ENCODE results near the gene ADAMTS13. TPM values are rescaled to one million over a fixed set of nuclear protein-coding genes. Genes with fewer than 3 reads are reported as not detected.

The ADAMTS13 gene
- total and polyA plus RNA-seq, 9 of the 15 experiments (the other 6 are each of a cell fraction or from before 2014, with no cell fraction given), result 0.03 to 0.20 (median 0.04) TPM; not detected in 4

DNA sequence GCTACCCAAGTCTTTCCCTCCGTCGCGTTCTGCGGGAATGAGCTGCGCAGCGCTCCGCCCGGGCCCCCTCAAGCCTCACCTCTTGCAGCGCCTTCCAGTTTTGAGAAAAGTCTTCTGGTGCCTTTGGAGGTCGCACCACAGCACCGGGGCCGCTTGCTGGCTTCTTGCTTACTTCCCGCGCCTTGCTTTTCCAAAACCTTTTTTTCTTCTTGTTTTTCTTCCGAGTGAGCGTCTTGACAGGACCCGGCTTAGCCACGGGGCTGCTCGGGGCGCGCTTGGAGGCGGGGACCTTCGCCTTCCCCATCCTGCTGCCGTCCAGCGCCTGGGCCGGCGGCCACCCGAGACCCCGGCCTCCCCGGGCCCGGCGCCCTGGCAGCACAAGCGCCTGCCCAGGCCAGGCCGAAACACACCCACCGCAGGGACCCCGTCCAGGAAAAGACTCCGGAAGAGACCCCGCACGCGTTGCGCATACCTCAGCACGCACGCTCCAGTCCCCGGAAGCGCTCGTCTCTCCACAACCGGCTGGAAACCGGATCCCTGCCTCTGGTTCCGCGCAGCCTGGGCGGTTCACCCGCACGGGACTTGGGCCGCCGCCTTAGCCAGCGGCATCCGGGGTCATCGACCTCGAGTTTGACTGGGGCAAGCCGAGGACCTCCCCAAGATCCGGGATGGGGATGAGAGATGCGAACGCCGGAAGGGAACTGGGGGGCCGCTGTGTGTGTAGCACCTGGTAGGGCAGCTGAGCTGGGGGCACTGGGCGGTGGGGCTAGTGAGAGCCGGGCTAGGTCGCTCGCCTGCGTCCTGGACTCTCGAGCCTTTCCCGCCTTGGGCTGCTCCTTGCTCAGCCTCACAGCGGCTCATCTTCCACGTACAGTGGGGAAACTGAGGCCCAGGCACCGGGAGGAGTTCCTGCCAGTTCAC, 4.4 kb upstream of the ADAMTS13 start, which contains the start of gene REXO4 (continued):
- TF ChIP-seq, protein P1, sequence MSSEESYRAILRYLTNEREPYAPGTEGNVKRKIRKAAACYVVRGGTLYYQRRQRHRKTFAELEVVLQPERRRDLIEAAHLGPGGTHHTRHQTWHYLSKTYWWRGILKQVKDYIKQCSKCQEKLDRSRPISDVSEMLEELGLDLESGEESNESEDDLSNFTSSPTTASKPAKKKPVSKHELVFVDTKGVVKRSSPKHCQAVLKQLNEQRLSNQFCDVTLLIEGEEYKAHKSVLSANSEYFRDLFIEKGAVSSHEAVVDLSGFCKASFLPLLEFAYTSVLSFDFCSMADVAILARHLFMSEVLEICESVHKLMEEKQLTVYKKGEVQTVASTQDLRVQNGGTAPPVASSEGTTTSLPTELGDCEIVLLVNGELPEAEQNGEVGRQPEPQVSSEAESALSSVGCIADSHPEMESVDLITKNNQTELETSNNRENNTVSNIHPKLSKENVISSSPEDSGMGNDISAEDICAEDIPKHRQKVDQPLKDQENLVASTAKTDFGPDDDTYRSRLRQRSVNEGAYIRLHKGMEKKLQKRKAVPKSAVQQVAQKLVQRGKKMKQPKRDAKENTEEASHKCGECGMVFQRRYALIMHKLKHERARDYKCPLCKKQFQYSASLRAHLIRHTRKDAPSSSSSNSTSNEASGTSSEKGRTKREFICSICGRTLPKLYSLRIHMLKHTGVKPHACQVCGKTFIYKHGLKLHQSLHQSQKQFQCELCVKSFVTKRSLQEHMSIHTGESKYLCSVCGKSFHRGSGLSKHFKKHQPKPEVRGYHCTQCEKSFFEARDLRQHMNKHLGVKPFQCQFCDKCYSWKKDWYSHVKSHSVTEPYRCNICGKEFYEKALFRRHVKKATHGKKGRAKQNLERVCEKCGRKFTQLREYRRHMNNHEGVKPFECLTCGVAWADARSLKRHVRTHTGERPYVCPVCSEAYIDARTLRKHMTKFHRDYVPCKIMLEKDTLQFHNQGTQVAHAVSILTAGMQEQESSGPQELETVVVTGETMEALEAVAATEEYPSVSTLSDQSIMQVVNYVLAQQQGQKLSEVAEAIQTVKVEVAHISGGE (CRISPR knock-in tag; IDR thresholded peaks at IDR 0.05), result peak; percentile 98 to 100 (median 99)
- TF ChIP-seq SP2 (IDR thresholded peaks at IDR 0.05; ENCODE audit: extremely low read depth, low read depth, low read length, poor library complexity, severe bottlenecking), result no peak
- TF ChIP-seq ZNF143 (CRISPR knock-in tag; IDR thresholded peaks at IDR 0.05), result no peak
- TF ChIP-seq SMAD3 (CRISPR knock-in tag; conservative IDR thresholded peaks at IDR 0.05), result no peak
- no peak for TF ChIP-seq ZNF408 (CRISPR knock-in tag; IDR thresholded peaks at IDR 0.05; ENCODE audit: low read depth)
- TF ChIP-seq RBM25 (IDR thresholded peaks at IDR 0.05; ENCODE audit: low read depth, low read length, severe bottlenecking), result no peak
- TF ChIP-seq, protein P2, sequence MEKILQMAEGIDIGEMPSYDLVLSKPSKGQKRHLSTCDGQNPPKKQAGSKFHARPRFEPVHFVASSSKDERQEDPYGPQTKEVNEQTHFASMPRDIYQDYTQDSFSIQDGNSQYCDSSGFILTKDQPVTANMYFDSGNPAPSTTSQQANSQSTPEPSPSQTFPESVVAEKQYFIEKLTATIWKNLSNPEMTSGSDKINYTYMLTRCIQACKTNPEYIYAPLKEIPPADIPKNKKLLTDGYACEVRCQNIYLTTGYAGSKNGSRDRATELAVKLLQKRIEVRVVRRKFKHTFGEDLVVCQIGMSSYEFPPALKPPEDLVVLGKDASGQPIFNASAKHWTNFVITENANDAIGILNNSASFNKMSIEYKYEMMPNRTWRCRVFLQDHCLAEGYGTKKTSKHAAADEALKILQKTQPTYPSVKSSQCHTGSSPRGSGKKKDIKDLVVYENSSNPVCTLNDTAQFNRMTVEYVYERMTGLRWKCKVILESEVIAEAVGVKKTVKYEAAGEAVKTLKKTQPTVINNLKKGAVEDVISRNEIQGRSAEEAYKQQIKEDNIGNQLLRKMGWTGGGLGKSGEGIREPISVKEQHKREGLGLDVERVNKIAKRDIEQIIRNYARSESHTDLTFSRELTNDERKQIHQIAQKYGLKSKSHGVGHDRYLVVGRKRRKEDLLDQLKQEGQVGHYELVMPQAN (IDR thresholded peaks at IDR 0.05; ENCODE audit: borderline replicate concordance), result peak; percentile 89; the same call in 1 of the 2 replicates
- TF ChIP-seq IRF2 (CRISPR knock-in tag; IDR thresholded peaks at IDR 0.05), result no peak
- TF ChIP-seq CAMTA2 (CRISPR knock-in tag; conservative IDR thresholded peaks at IDR 0.05), result no peak
- TF ChIP-seq GATAD2A (IDR thresholded peaks at IDR 0.05), result 0 out of 2 replicates have a peak, but pooled peaks have one; percentile 24
- TF ChIP-seq, protein P3, sequence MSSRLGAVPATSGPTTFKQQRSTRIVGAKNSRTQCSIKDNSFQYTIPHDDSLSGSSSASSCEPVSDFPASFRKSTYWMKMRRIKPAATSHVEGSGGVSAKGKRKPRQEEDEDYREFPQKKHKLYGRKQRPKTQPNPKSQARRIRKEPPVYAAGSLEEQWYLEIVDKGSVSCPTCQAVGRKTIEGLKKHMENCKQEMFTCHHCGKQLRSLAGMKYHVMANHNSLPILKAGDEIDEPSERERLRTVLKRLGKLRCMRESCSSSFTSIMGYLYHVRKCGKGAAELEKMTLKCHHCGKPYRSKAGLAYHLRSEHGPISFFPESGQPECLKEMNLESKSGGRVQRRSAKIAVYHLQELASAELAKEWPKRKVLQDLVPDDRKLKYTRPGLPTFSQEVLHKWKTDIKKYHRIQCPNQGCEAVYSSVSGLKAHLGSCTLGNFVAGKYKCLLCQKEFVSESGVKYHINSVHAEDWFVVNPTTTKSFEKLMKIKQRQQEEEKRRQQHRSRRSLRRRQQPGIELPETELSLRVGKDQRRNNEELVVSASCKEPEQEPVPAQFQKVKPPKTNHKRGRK (tag; IDR thresholded peaks at IDR 0.05), result no peak
- TF ChIP-seq MAFF (IDR thresholded peaks at IDR 0.05; ENCODE audit: low read length), result no peak
- no peak for TF ChIP-seq ARID2 (IDR thresholded peaks at IDR 0.05)
- peak; percentile 89 for TF ChIP-seq PCBP1 (IDR thresholded peaks at IDR 0.05; ENCODE audit: low read depth, low read length, poor library complexity, severe bottlenecking)
- peak; percentile 92 for TF ChIP-seq GTF2E2 (tag; IDR thresholded peaks at IDR 0.05)
- TF ChIP-seq JUND (IDR thresholded peaks at IDR 0.05; ENCODE audit: borderline replicate concordance, low read depth, low read length), result peak; percentile 67; the same call in 1 of the 2 replicates
- no peak; the same call in 2 of the 3 replicates for TF ChIP-seq JUND (tag; IDR thresholded peaks at IDR 0.05; ENCODE audit: borderline replicate concordance, low read depth, low read length)
- TF ChIP-seq NR2C1 (IDR thresholded peaks at IDR 0.05), result peak; percentile 96
- peak; percentile 97 for TF ChIP-seq NR2C1 (tag; IDR thresholded peaks at IDR 0.05)
- TF ChIP-seq SRSF7 (optimal IDR thresholded peaks at IDR 0.05; ENCODE audit: low read depth, low read length), result no peak
- no peak for TF ChIP-seq HMG20B (CRISPR knock-in tag; IDR thresholded peaks at IDR 0.05)
